Measurements from ENCODE around the gene DUS3L.
"Not testable (repeated sequence)": the region's sequence is repeated elsewhere in the genome, so short reads cannot be mapped to it uniquely, and the experiment has no call there.

Gene DUS3L

GRCh38 chr19:5748920-5749319 lies 42.0 kb downstream of the DUS3L start:
- not testable (repeated sequence) for H3K36me3 Mint-ChIP-seq; H3K27me3 Mint-ChIP-seq; H3K4me1 Mint-ChIP-seq; H3K9me3 Mint-ChIP-seq; H3K4me3 Mint-ChIP-seq; H3K27ac Mint-ChIP-seq; ATAC-seq (ENCODE audit: low read depth); DNase-seq (ENCODE audit: low spot score in 2 of 2)

GRCh38 chr19:5744999-5745398 lies 46.0 kb downstream of the DUS3L start:
- not testable (repeated sequence) for DNase-seq (ENCODE audit: low spot score in 2 of 2); H3K27ac Mint-ChIP-seq; H3K4me3 Mint-ChIP-seq; H3K27me3 Mint-ChIP-seq; H3K4me1 Mint-ChIP-seq; H3K9me3 Mint-ChIP-seq; H3K36me3 Mint-ChIP-seq; ATAC-seq (ENCODE audit: low read depth)

- Mint-ChIP-seq H3K4me3 (no peak overlapping the region), H3K9me3 (peaks cover 4% of the 10 kb centered on the region), H3K36me3 (no peaks in the 10 kb centered on the region), H3K27ac (peak overlapping the region; percentile 11), H3K4me1 (no peaks in the 10 kb centered on the region), H3K27me3 (peaks cover 1% of the 10 kb centered on the region)
- no peak for DNase-seq (ENCODE audit: low spot score in 2 of 2)
- ATAC-seq (ENCODE audit: low read depth) = no peak
These were observed 47.3 kb downstream of the DUS3L start for GRCh38 chr19:5743630-5744029.

- no peaks in the 10 kb centered on the region for H3K36me3 Mint-ChIP-seq
- H3K4me3 Mint-ChIP-seq = no peak overlapping the region
- H3K4me1 Mint-ChIP-seq = no peaks in the 10 kb centered on the region
- peaks cover 4% of the 10 kb centered on the region for H3K9me3 Mint-ChIP-seq
- ATAC-seq (ENCODE audit: low read depth) (no peak), DNase-seq (ENCODE audit: low spot score in 2 of 2) (no peak)
- H3K27ac Mint-ChIP-seq = no peak overlapping the region
- peaks cover 1% of the 10 kb centered on the region for H3K27me3 Mint-ChIP-seq
These were observed 48.9 kb downstream of the DUS3L start for GRCh38 chr19:5742051-5742450.

- H3K36me3 Mint-ChIP-seq = no peaks in the 10 kb centered on the region
- no peak for ATAC-seq (ENCODE audit: low read depth)
These were observed 52.5 kb downstream of the DUS3L start for GRCh38 chr19:5738423-5738822.

More at GRCh38 chr19:5738423-5738822, 52.5 kb downstream of the DUS3L start:
- DNase-seq (ENCODE audit: low spot score in 2 of 2) = no peak
- no peak overlapping the region for H3K27ac Mint-ChIP-seq
- H3K4me3 Mint-ChIP-seq = no peak overlapping the region
- H3K27me3 Mint-ChIP-seq = peaks cover 3% of the 10 kb centered on the region
- H3K4me1 Mint-ChIP-seq = no peaks in the 10 kb centered on the region
- peaks cover 4% of the 10 kb centered on the region for H3K9me3 Mint-ChIP-seq

All from memory B cell (primary cell).